IPS DF 4.7 (cell line): ENCODE measurements around the gene TRIM52.
"Not testable (repeated sequence)": the region's sequence is repeated elsewhere in the genome, so short reads cannot be mapped to it uniquely, and the experiment has no call there.

Experiments used
- DNase-seq: peaks from one replicate; pipeline ENCODE4 v3.0.0-alpha.2; 2013; ENCODE audit warnings: low spot score; ENCODE audit errors: extremely low read depth

Gene TRIM52

DNA sequence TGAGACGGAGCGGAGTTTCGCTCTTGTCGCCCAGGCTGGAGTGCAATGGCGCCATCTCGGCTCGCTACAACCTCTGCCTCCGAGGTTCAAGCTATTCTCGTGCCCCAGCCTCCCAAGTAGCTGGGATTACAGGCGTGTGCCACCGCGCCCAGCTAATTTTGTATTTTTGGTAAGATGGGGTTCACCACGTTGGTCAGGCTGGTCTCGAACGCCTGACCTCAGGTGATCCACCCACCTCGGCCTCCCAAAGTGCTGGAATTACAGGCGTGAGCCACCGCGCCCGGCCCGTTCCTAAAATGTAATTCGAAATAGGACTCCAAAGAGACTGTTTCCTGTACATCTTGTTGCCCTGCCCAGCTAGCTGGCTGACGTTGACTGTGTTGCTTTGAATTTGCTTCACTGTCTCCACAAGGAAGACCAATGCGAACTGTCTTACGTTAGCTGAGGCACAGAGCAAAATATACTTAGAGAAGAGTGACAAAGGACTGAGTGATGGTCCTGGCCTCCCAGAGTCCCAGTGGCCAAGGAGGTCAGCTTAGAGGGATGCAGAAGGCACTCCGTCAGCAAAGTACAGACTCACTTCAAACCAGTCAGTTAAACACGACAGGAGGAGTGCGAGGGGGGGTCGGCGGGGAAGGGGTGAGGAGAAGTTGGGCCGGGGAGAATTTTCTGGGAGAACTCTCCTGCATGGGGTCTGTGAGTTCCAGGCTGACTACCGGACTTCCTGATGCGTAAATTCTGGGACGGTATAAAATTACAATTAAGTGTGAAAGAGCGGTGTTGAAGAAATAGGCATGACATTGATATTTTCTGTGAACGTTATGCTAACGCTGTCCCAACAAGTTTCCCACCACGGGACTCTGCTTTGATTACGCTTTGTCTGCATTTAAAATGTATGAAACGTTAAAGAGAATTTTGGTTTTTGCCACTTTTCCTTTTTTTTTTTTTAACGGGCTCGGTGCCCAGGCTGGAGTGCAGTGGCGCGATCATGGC, 44.6 kb downstream of the TRIM52 start:
- no peak for DNase-seq

DNA sequence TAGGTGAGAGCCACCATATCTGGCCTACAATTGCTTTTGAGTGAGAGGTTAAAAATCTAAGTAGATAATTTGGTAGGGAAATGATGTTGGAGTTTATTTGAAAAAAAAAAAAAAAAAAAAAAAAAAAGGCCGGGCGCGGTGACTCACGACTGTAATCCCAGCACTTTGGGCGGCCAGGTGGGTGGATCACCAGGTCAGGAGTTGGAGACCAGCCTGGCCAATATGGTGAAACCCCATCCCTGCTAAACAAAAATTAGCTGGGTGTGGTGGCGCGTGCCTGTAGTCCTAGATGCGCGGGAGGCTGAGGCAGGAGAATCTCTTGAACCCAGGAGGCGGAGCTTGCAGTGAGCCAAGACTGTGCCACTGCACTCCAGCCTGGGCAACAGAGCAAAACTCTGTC, 46.7 kb downstream of the TRIM52 start:
- DNase-seq = not testable (repeated sequence)

DNA sequence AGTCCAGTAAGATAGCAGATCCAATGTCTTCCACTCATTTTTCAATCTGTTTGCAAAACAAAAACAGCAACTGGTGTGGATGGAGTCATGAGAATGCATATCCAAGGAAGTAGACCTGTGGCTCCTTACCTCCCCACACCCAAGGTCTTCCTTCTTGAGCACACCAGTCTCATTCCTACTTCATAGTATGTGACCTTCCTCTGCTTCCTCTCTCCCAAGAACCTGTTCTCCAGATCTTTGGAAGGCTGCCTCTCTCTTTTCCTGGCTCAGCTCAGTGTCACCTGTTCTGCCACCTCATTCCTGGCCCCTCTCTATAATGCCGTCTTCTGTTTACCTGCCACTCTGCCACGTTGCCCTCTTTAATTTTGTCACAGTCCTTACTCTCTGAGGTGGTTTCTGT, 48.0 kb downstream of the TRIM52 start:
- no peak for DNase-seq

DNA sequence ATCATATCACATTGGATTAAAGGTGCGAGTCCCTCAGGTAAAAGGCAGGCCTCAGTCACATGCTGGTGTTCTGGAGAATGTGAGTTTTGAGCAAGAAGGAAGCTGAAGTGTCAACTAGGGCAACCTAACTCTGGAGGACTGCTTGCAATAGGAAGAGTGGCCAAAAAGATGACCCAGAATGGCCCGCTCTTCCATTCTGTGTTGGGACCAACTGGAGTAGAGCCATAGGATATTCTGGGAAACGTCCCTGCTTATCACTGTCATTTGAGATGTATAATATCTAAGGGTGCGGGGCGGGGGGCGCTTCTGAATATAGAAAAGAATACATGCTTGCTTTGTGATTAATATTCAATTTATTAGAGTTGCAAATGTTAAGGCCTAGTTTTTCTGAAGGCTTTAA, 48.9 kb downstream of the TRIM52 start:
- no peak for DNase-seq

DNA sequence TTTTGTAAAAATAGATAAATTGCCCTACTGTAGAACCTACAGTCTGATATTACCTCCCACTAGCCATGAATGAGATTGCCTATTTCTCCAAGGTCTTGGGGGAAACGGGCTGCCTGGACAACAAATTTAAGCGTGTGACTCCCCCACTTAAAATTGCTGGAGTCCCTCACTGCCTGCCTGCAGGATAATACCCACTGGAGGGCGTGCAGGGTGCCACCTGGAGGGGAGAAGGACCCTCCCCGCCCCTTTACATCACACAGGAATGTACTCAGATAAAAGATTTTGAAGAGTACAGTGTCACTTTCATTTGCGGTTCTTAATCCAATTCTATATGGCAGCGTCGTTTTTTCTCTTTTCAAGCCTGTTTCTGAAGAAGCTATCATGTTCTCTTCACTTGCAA, 49.7 kb downstream of the TRIM52 start:
- no peak for DNase-seq

DNA sequence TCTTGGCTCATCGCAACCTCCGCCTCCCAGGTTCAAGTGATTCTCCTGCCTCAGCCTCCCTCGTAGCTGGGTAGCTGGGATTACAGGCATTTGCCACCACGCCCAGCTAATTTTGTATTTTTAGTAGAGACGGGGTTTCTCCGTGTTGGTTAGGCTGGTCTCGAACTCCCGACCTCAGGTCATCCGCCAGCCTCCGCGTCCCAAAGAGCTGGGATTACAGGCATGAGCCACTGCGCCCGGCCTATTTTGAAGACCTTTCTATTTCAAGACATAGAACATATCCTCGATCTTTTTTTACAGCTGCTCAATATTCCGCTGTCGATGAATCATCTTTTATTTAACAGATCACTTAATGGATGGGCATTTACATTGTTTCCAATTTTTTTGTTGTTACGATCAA, 50.2 kb downstream of the TRIM52 start:
- not testable (repeated sequence) for DNase-seq

DNA sequence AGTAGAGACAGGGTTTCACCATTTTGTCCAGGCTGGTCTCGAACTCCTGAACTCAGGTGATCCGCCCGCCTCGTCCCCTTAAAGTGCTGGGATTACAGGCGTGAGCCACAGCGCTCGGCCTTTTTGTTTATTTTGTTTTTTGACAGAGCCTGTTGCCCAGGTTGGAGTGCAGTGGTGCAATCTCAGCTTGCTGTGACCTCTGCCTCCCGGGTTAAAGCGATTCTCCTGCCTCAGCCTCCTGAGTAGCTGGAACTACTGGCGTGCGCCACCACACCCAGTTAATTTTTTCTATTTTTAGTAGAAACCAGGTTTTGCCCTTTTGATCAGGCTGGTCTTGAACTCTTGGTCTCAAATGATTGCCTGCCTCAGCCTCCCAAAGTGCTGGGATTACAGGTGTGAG, 50.8 kb downstream of the TRIM52 start:
- not testable (repeated sequence) for DNase-seq

DNA sequence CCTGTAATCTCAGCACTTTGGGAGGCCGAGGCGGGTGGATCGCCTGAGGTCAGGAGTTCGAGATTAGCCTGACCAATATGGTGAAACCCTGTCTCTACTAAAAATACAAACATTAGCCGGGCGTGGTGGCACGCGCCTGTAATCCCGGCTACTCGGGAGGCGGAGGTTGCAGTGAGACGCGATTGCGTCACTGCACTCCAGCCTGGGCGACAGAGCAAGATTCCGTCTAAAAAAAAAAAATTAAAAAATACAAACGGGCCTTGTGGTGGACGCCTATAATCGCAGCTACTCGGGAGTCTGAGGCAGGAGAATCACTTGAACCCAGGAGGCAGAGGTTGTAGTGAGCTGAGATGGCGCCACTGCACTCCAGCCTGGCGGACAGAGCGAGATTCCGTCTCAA, 51.9 kb downstream of the TRIM52 start:
- DNase-seq = not testable (repeated sequence)

DNA sequence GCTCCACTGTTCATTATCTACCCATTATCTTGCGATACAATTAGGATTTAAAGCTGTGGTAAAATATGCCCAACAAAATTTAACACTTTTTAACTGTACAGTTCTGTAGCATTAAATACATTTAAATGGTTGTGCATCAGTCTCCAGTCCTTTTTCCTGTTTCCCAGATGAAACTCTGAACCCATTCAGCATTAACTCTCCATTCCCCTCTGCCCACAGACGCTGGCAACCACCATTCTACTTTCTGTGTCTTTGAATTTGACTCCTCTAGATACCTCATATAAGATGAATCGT, 53.0 kb downstream of the TRIM52 start:
- no peak for DNase-seq

DNA sequence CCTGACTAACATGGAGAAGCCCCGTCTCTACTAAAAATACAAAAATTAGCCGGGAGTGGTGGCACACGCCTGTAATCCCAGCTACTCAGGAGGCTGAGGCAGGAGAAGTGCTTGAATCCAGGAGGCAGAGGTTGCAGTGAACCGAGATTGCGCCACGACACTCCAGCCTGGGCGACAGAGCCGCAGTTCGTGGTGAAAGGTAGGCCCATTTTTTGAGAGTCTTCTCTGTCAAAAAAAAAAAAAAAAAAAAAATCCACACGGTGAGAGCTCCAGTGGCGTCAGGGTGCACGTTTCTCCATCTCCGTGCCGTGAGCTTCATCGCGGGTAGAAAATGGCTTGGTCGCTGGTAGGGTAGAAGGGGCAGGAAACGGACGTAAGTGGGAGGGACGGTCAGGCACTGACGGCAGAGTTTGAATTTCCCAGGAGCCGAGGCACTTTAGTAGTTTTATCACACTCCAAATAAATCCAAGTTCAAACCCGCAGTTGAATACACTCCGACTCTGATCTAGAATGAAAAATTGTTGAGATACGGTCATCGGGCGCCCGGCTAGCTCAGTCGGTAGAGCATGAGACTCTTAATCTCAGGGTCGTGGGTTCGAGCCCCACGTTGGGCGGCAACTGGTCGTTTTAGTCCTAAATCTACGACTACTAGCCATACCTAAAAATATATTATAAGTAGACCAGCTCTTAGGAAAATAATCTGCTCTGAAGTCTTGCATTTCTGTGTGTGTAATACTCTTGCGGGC, 53.6 kb downstream of the TRIM52 start:
- no peak for DNase-seq

DNA sequence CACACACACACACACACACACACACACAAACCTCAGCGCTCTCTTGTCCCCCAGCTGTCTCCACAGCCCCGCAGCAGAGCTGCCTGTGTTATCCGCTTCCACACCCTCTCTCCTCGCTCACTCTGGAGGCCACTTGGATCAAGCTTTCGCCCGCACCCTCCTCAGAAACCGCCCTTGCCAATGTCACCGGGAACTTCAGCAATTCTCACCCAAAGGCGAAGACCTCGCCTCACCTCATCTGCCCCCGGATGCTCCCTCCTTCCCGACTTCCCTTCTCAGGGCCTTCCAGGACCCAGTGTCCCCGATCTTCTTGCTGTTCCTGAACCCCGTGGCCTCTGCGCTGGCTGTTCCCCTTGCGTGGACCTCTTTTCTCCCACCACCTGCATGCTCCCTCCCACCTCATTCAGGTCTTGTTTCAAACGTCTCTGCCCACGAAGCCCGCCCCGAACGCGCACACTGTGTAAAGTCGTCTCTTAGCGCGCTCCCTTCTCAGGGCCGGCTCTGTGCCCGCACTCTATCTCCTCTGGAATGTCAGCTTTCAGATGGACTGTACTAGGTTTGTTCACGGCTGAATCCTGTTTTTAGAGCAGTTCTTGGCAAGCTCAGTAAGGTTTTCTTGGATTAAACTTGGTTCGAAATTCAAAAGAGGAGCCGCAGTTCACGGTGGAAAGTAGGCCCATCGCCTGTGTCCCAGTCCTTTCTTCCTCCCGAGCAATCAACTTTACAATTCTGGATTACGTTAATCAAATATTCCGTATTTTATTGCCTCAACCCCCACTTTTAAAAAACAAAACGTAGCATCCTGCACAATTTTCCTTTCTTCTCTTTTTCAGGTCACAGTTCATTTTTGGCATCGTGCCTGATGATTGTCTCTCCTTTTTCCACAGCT, 54.9 kb downstream of the TRIM52 start:
- no peak for DNase-seq
